Liver (tissue), 3 donors: ENCODE measurements around the gene FLNB.

ENCODE experiments used
- GABPA ChIP-seq, 2 donors: IDR thresholded peaks in 1 of 2; conservative IDR thresholded peaks in 1 of 2; 2 replicates each; pipeline ENCODE4 v1.6.1; 2016; ENCODE audit warnings: antibody characterized with exemption in 2 of 2, mild to moderate bottlenecking in 1 of 2, moderate library complexity in 1 of 2
- RAD21 ChIP-seq, 2 donors: IDR thresholded peaks; 2 replicates each; pipeline ENCODE4 v1.6.1; 2016; ENCODE audit warnings: antibody characterized with exemption in 2 of 2, mild to moderate bottlenecking in 2 of 2
- TAF1 ChIP-seq: conservative IDR thresholded peaks from 2 replicates; pipeline ENCODE4 v1.6.1; 2016; ENCODE audit warnings: antibody characterized with exemption, mild to moderate bottlenecking
- TF ChIP-seq, protein P1 (sequence below): fragments of 150-350 bp; IDR thresholded peaks from 2 replicates; pipeline ENCODE4 v1.5.1; 2017; ENCODE audit warnings: improper control_type of control experiment, low read depth, low read length; ENCODE audit not compliant: missing input control
- TF ChIP-seq, protein P2 (sequence below): IDR thresholded peaks from 2 replicates; pipeline ENCODE4 v1.6.1; 2016; ENCODE audit warnings: antibody characterized with exemption
- donor health status: healthy.
- donor health status: healthy.

DNA sequence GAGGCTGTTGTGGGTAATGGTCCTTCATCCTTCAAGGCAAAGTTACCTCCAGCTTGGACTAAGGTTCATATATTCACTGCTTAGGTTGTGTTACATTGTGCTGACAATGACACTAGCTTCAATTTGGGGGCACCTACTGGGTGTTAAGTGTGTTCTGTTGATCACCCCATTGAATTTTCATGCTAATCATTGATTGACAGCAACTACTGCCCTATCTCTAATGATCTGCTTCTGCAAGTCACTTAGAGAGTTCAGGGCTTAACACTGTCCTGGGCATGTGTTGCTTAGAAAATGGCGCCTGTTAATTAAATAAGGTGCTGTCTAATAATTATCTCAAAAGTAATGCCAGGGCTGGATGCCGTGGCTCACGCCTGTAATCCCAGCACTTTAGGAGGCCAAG, 3.4 kb downstream of the FLNB start:
- TF ChIP-seq, protein P1, sequence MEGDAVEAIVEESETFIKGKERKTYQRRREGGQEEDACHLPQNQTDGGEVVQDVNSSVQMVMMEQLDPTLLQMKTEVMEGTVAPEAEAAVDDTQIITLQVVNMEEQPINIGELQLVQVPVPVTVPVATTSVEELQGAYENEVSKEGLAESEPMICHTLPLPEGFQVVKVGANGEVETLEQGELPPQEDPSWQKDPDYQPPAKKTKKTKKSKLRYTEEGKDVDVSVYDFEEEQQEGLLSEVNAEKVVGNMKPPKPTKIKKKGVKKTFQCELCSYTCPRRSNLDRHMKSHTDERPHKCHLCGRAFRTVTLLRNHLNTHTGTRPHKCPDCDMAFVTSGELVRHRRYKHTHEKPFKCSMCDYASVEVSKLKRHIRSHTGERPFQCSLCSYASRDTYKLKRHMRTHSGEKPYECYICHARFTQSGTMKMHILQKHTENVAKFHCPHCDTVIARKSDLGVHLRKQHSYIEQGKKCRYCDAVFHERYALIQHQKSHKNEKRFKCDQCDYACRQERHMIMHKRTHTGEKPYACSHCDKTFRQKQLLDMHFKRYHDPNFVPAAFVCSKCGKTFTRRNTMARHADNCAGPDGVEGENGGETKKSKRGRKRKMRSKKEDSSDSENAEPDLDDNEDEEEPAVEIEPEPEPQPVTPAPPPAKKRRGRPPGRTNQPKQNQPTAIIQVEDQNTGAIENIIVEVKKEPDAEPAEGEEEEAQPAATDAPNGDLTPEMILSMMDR = no peak
- TF ChIP-seq GABPA (IDR thresholded peaks at IDR 0.05 in 1 of 2, conservative IDR thresholded peaks at IDR 0.05 in 1 of 2) = no peak
- TF ChIP-seq TAF1 = no peak
- no peak for TF ChIP-seq RAD21 (IDR thresholded peaks at IDR 0.05)
- TF ChIP-seq, protein P2, sequence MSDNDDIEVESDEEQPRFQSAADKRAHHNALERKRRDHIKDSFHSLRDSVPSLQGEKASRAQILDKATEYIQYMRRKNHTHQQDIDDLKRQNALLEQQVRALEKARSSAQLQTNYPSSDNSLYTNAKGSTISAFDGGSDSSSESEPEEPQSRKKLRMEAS = no peak
